NCI-H524 treated with DMSO at 0.1 percent for 48 hours (cell line): ENCODE measurements around the gene SLC9A6.
"Not testable (repeated sequence)": the region's sequence is repeated elsewhere in the genome, so short reads cannot be mapped to it uniquely, and the experiment has no call there.

Source experiments
- DNase-seq: peaks from one replicate; lab custom pipeline; 2025; lab: John Stamatoyannopoulos, UW

The SLC9A6 gene

DNA sequence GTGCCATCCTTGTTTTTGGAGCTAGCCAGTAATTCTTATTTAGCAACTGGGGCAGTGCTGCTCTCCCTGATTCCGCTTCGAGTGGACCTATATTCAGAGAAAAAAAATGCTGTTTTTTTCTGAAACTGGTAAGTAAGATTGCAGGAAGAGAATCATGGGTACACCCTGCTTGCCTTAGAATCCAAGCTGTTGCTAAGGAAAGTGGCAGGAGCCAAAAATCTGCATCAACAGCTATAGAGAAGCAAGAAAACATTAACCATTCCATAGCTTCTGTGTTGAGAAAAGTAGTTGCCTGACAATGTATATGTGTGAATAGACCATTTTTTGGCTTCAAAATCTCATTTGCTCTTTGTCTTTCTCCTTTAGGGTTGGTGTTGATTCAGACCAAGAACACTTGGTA, 44.5 kb downstream of the SLC9A6 start:
- DNase-seq, result no peak

DNA sequence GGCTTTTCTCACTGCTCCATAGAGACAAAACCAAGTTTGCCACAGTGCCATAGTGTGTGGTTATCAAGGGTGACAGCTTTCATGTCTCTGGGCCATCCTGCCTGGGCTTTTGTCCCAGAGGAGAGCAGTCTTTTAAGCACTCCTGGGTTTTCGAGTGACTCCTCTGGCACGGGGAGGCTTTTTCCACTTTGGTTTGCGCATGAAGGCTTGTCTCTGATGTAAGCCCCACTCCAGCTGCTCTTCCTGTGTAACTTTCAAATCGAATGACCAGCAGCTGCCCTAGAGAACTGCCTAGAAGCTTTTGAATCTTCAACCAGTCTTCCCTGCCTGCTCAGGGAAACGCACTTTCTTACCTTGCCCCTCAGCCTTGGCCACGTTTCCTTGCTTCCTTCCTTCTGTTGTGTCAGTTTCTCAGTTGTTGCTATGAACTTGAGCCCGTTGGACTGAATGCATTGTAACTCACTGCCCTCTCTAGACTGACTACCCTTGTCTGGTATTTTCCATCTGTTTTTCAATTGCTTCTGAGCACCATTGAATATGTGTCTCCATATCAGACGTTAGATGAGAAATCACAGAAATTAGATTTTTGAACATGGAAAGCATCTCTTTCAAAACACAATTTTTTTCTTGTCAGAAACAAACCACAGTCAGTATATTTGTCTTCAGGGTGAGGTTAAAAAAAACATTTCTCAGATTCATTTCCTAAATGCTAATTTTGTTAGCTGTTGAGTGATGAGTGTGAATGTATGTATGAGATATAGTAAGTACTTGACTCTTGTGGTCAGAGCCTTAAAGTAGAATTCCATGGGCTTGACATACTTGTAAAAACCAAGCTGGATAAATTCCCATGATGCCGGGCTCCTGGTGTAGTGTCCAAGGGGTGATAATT, 45.3 kb downstream of the SLC9A6 start:
- DNase-seq, result no peak

GRCh38 chrX:136031626-136032025, 46.4 kb downstream of the SLC9A6 start:
- no peak for DNase-seq

- no peak for DNase-seq
These were observed 47.1 kb downstream of the SLC9A6 start for GRCh38 chrX:136032370-136032769.

DNA sequence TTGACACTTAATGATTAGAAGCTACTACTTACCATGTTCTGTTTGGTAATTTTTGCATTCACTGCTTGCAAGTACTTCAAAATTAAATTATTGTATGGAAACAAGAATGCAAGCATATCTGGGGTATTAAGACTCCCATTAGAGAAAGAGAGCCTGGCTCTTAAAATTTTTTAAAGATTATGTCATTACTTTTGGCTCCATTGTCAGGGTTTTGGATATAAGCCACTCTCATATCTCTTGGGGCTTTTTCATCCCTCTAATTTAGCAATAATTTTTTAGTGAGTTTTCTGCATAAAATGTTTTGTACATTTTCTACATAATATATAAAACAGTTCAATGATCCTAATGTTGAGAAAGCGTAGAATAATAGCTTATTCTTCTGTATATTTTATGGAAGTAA, 49.4 kb downstream of the SLC9A6 start:
- DNase-seq, result no peak

DNA sequence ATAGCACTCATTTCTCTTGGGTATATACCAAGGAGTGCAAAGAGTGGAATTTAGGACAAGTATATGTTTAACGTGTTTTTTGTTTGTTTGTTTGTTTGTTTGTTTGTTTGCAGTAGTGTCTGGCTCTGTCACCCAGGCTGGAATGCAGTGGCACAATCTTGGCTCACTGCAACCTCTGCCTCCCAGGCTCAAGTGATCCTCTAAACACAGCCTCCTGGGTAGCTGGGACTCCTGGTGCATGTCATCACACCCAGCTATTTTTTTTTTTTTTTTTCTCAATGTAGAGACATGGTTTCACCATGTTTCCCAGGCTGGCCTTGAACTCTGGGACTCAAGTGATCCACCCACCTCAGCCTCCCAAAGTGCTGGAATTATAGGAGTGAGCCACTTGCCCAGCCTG, 50.4 kb downstream of the SLC9A6 start:
- DNase-seq, result no peak

DNA sequence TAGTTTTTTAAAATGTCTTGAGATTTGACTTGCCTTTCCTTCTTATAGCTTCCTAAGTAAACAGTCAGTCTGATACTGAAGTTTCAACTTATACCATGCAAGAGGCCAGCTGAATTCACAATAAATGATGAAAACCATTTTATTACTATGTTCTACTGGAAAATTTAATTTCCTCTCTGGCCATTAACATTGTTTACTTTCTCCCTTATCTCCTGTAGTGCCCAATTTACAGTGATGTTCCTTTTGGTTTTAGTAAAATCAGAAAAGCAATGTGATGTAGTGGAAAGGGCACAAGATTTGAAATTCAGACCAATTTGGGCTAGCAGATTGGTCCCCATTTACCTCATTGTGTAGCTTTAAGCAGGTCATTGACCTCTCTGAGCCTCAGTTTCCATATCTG, 54.2 kb downstream of the SLC9A6 start:
- no peak for DNase-seq

DNA sequence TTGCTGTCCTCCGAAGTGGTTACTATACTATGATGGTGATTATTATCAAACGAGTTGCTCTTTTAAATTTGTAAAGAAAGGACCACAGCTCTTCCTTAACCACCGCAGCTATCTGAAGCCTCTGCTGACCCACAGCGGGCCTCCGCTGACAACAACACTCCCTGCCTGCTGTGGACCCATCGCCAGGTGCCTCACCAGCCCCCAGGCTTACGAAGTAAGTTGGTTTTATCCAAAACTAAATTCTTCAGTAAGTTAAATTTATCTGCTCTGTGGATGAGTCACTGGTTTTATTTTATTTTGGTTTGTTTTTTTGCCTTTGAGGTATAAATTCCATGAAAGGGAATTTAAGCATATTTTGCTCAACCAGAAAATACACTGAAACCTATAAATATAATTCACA, 54.7 kb downstream of the SLC9A6 start:
- DNase-seq, result no peak

- DNase-seq, result no peak
These were observed 56.1 kb downstream of the SLC9A6 start for GRCh38 chrX:136041254-136041812.

DNA sequence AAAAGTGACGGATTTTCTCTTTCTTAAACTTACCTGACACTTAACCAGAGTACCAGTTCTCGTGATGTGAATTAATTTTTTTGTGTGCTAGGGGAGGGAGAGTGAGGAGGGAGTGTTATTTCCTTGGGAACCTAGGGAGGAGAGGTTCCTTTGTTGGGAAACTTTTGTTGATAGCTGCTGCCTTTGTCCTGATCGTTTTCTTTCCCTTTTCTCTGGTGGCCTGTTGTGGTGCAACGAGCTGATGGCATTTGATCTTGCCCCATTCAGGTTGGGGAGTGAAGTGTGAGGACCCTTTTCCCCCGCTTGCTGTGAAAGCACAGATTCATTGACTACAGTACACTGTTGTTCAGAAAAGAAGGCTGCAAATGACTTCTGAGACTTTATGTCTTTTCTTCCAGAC, 59.8 kb downstream of the SLC9A6 start:
- no peak for DNase-seq

DNA sequence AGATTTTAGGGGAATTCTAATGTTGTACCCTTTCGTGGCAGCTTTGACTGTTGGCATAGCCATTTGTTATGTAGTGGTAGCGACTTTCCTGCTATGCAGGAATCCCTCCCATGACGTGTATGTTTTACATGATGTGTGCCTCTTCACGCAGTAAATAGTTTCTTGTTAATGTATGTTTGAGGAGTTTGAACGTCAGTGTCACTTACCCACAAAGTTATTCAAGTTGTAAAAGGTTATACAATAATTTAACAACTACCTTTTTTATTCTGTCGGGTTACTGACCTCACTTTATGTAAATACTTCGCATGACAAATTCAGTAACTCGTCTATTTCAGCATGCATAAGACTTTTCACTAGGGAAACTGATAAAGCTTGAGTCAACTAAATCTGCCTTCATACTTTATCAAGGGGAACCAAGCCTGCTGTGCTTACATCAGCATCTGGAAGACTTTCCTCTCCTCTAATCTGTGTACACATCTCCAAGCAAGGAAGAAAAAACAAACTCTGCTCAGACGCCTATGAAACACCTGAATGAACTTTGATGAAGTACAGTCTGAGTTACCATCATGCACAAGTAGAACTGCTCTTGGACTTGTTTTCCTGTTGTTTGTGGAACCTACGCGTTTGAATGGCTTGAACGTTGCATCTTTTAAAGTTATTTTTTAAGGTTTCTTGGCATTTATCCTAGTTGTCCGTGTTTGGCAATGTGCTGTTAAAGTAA, 61.2 kb downstream of the SLC9A6 start:
- no peak for DNase-seq

- DNase-seq, result no peak
These were observed 61.9 kb downstream of the SLC9A6 start for GRCh38 chrX:136047016-136047642.

- DNase-seq, result no peak
These were observed 62.7 kb downstream of the SLC9A6 start for GRCh38 chrX:136047969-136048368.

- DNase-seq, result no peak
These were observed 63.2 kb downstream of the SLC9A6 start for GRCh38 chrX:136048446-136048845.

- no peak for DNase-seq
These were observed 64.4 kb downstream of the SLC9A6 start for GRCh38 chrX:136049608-136050007.

DNA sequence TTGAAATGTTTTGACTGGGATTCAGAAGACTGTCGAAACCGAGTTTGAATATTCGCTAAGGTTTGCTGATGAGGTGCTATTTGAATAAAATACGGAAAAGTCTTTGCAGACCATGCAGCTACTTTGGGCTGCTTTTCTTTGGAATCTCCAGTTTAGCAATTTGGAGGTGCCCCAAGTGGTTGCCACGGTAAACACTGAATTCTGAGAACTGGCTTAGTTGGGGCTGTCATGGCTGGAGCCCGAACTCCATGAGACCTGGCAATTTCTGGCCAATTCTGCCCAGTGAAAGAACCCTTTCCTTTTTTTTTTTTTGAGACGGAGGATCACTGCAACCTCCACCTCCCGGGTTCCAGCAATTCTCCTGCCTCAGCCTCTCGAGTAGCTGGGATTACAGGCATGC, 65.6 kb downstream of the SLC9A6 start:
- not testable (repeated sequence) for DNase-seq

DNA sequence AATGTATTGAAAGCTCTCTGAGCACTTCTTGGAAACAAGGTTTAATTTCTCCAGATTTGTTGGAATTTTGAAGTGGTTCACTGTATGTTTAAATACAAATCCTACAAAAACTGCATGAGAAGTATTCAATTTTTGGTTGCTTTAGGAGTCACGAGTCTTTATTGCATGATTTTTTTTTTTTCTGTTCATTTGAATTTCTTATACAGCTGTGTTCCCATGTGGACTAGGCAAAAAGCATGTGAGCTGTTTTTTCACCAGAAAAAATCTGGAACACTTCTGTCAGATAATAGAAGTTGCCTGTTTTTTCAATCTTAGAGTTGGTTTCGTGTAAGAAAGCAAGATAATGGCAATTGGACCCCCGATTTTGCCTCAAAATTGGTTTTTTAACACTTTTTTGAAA, 66.4 kb downstream of the SLC9A6 start:
- no peak for DNase-seq

GRCh38 chrX:136055651-136056221, 70.5 kb downstream of the SLC9A6 start:
- no peak for DNase-seq

DNA sequence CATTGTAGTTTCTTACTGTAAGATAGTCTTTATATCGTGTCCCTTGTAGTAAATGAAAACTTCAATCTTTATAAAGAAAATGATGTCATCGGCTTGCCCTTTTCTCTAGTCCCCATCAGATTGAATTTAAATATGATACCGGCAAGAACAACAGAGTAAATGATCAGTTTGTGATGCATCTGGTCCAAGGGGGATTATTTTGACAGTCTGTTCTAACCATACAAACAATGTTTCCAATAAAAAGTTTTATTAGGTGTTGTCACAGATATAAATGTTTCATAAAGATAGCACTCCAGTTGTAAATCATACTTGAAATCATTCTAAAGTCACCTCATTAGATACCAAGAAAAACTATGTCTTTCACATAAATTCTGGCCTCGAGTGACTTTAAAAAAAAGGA, 72.3 kb downstream of the SLC9A6 start:
- DNase-seq, result no peak

- no peak for DNase-seq
These were observed 74.1 kb downstream of the SLC9A6 start for GRCh38 chrX:136059350-136059749.

GRCh38 chrX:136061286-136061685, 76.1 kb downstream of the SLC9A6 start:
- DNase-seq, result no peak

GRCh38 chrX:136061696-136062095, 76.5 kb downstream of the SLC9A6 start:
- no peak for DNase-seq
